ENCODE results near the gene SHANK2.

Gene SHANK2

GRCh38 chr11:71202598-71202944 lies 49.8 kb downstream of the SHANK2 start:
- no peak for DNase-seq (ENCODE audit: low spot score)
